ENCODE measurements around the gene MSGN1. TPM values are rescaled to one million over a fixed set of nuclear protein-coding genes. Genes with fewer than 3 reads are reported as not detected.

MSGN1 gene
- total RNA-seq, 1 experiment from 2014 or later = not detected

GRCh38 chr2:17788773-17789172 lies 27.5 kb upstream of the MSGN1 start:
- Histone ChIP-seq H2BK20ac (ENCODE audit: low read depth, low read length, poor library complexity, severe bottlenecking) (no peak overlapping the region), H3K79me2 (ENCODE audit: insufficient read depth, low read length) (no peaks in the 10 kb centered on the region), H3K79me1 (ENCODE audit: insufficient read depth, low read depth, low read length, poor library complexity, severe bottlenecking) (no peaks in the 10 kb centered on the region), H3K14ac (ENCODE audit: insufficient read depth, low read length) (no peak overlapping the region), H3K9me3 (ENCODE audit: control insufficient read depth, low read depth, low read length) (no peaks in the 10 kb centered on the region), H2BK12ac (ENCODE audit: insufficient read length, low read depth, low read length) (no peak overlapping the region), H2BK120ac (ENCODE audit: low read depth, low read length, poor library complexity, severe bottlenecking) (no peak overlapping the region), H3K56ac (ENCODE audit: insufficient read length, low read depth, low read length) (no peak overlapping the region), H2BK5ac (ENCODE audit: insufficient read length, low read length) (no peak overlapping the region), H3K27ac (ENCODE audit: insufficient read length, low read depth, low read length) (no peak overlapping the region), H3K4ac (ENCODE audit: low read depth, low read length) (no peak overlapping the region), H2BK15ac (ENCODE audit: low read depth, low read length) (no peak overlapping the region), H4K8ac (replicated peaks; ENCODE audit: insufficient read length, low read depth, low read length) (no peak overlapping the region), H4K5ac (ENCODE audit: insufficient read length, low read depth, low read length) (no peak overlapping the region), H2AK5ac (ENCODE audit: insufficient read length, low read length) (no peak overlapping the region), H3K27me3 (ENCODE audit: insufficient read depth, low read length) (no peaks in the 10 kb centered on the region), H3K9ac (ENCODE audit: extremely low read depth, insufficient read length, low read length) (no peak overlapping the region), H3K23ac (ENCODE audit: insufficient read length, low read depth, low read length) (no peak overlapping the region), H3T11ph (ENCODE audit: low read length) (no peak overlapping the region), H3K4me2 (ENCODE audit: insufficient read depth, insufficient read length, low read length) (no peak overlapping the region), H3K18ac (ENCODE audit: insufficient read length, low read depth, low read length) (no peak overlapping the region), H3K4me1 (ENCODE audit: insufficient read depth, low read length) (peaks cover 2% of the 10 kb centered on the region; the same call in 1 of the 2 replicates), H2AFZ (ENCODE audit: low read length) (no peak overlapping the region), H3K23me2 (ENCODE audit: insufficient read length, low read depth, low read length, poor library complexity, severe bottlenecking) (no peaks in the 10 kb centered on the region), H4K20me1 (ENCODE audit: control insufficient read depth, insufficient read depth, insufficient read length) (no peaks in the 10 kb centered on the region), H4K91ac (ENCODE audit: insufficient read length, low read depth, low read length) (no peak overlapping the region)
- WGBS (ENCODE audit: extremely low coverage, insufficient read length, low lambda C conversion rate) = no CpG with 5 or more reads among the region's 4 CpGs
- H3K4me1 Mint-ChIP-seq = peaks cover 9 to 12% of the 10 kb centered on the region in 2 experiments
- H3K27me3 Mint-ChIP-seq (ENCODE audit: low read depth) = peaks cover 12% of the 10 kb centered on the region
- no peak overlapping the region for H3K4me3 Mint-ChIP-seq
- TF ChIP-seq, protein P1, sequence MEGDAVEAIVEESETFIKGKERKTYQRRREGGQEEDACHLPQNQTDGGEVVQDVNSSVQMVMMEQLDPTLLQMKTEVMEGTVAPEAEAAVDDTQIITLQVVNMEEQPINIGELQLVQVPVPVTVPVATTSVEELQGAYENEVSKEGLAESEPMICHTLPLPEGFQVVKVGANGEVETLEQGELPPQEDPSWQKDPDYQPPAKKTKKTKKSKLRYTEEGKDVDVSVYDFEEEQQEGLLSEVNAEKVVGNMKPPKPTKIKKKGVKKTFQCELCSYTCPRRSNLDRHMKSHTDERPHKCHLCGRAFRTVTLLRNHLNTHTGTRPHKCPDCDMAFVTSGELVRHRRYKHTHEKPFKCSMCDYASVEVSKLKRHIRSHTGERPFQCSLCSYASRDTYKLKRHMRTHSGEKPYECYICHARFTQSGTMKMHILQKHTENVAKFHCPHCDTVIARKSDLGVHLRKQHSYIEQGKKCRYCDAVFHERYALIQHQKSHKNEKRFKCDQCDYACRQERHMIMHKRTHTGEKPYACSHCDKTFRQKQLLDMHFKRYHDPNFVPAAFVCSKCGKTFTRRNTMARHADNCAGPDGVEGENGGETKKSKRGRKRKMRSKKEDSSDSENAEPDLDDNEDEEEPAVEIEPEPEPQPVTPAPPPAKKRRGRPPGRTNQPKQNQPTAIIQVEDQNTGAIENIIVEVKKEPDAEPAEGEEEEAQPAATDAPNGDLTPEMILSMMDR (conservative IDR thresholded peaks at IDR 0.05) = no peak
- peaks cover 0 to 5% (median under 1%) of the 10 kb centered on the region in 3 experiments; a peak in 2 of 7 replicates for H3K36me3 Mint-ChIP-seq (ENCODE audit: insufficient read depth in 1 of 3, low read depth in 3 of 3)
- H3K27ac Mint-ChIP-seq = no peak overlapping the region
- DNase-seq = no peak
- H3K9me3 Mint-ChIP-seq = no peaks in the 10 kb centered on the region

Measured in H9 (cell line).